ENCODE measurements around the gene CFAP119. TPM values are rescaled to one million over a fixed set of nuclear protein-coding genes. Genes with fewer than 3 reads are reported as not detected.
A peak's percentile ranks its signal among the peaks of the same experiment; 100 is the strongest.

CFAP119 gene
- total and polyA plus RNA-seq, 9 of the 15 experiments (the other 6 are each of a cell fraction or from before 2014, with no cell fraction given) = 5.5 to 33.7 (median 9.6) TPM

- peak; percentile 100 for TF ChIP-seq REST (IDR thresholded peaks at IDR 0.05; ENCODE audit: borderline replicate concordance)
- TF ChIP-seq REST (CRISPR knock-in tag; IDR thresholded peaks at IDR 0.05; ENCODE audit: low read depth) = peak; percentile 82
- TF ChIP-seq ESRRA (IDR thresholded peaks at IDR 0.05; ENCODE audit: borderline replicate concordance, low read depth) = peak; percentile 98
- TF ChIP-seq MEIS2 (IDR thresholded peaks at IDR 0.05; ENCODE audit: partially characterized antibody) = no peak
- no peak for TF ChIP-seq MEF2D (tag; conservative IDR thresholded peaks at IDR 0.05; ENCODE audit: low read depth)
- no peak for TF ChIP-seq ZNF518B (CRISPR knock-in tag; IDR thresholded peaks at IDR 0.05)
- TF ChIP-seq ZNF609 (CRISPR knock-in tag; IDR thresholded peaks at IDR 0.05; ENCODE audit: borderline replicate concordance) = peak; percentile 82; the same call in 1 of the 2 replicates
- peak; percentile 60; the same call in 1 of the 2 replicates for TF ChIP-seq ZNF282 (CRISPR knock-in tag; IDR thresholded peaks at IDR 0.05)
- TF ChIP-seq TAF9B (IDR thresholded peaks at IDR 0.05; ENCODE audit: partially characterized antibody) = no peak
- TF ChIP-seq HEY1 (CRISPR knock-in tag; IDR thresholded peaks at IDR 0.05; ENCODE audit: borderline replicate concordance) = no peak
Measured at GRCh38 chr16:30775392-30776188, 13.7 kb upstream of the CFAP119 start (continued).

Measured in K562 (cell line).